ENCODE results near the gene KIAA1755.

The KIAA1755 gene

GRCh38 chr20:38208523-38208922, 52.0 kb downstream of the KIAA1755 start:
- no peak overlapping the region for H3K4me3 ChIP-seq (ENCODE audit: low read length)
- no peak for TF ChIP-seq CTCF (conservative IDR thresholded peaks at IDR 0.05; ENCODE audit: low read depth, low read length)
- no peak for DNase-seq (ENCODE audit: low read depth)

- TF ChIP-seq CTCF (conservative IDR thresholded peaks at IDR 0.05; ENCODE audit: low read depth, low read length), result no peak
- H3K4me3 ChIP-seq (ENCODE audit: low read length), result no peak overlapping the region
- DNase-seq (ENCODE audit: low read depth), result no peak
Observed at GRCh38 chr20:38208088-38208487, 52.4 kb downstream of the KIAA1755 start.

GRCh38 chr20:38207621-38208020, 52.9 kb downstream of the KIAA1755 start:
- H3K4me3 ChIP-seq (ENCODE audit: low read length), result no peak overlapping the region
- no peak for DNase-seq (ENCODE audit: low read depth)
- TF ChIP-seq CTCF (conservative IDR thresholded peaks at IDR 0.05; ENCODE audit: low read depth, low read length), result no peak

GRCh38 chr20:38205001-38205400, 55.5 kb downstream of the KIAA1755 start:
- DNase-seq (ENCODE audit: low read depth), result no peak
- no peak overlapping the region for H3K4me3 ChIP-seq (ENCODE audit: low read length)
- TF ChIP-seq CTCF (conservative IDR thresholded peaks at IDR 0.05; ENCODE audit: low read depth, low read length), result no peak

GRCh38 chr20:38203981-38204357, 56.6 kb downstream of the KIAA1755 start:
- H3K4me3 ChIP-seq (ENCODE audit: low read length), result no peak overlapping the region
- TF ChIP-seq CTCF (conservative IDR thresholded peaks at IDR 0.05; ENCODE audit: low read depth, low read length), result no peak
- DNase-seq (ENCODE audit: low read depth), result no peak

- TF ChIP-seq CTCF (conservative IDR thresholded peaks at IDR 0.05; ENCODE audit: low read depth, low read length), result no peak
- H3K4me3 ChIP-seq (ENCODE audit: low read length), result no peak overlapping the region
- DNase-seq (ENCODE audit: low read depth), result no peak
Observed at GRCh38 chr20:38203337-38203980, 57.1 kb downstream of the KIAA1755 start.

- DNase-seq (ENCODE audit: low read depth), result no peak
- H3K4me3 ChIP-seq (ENCODE audit: low read length), result no peak overlapping the region
- TF ChIP-seq CTCF (conservative IDR thresholded peaks at IDR 0.05; ENCODE audit: low read depth, low read length), result no peak
Observed at GRCh38 chr20:38202982-38203293, 57.6 kb downstream of the KIAA1755 start.

All from retinal pigment epithelial cell (primary cell).